HG02840 (cell line): ENCODE measurements around the gene DEFB123.
"Not testable (repeated sequence)": the region's sequence is repeated elsewhere in the genome, so short reads cannot be mapped to it uniquely, and the experiment has no call there.

Source experiments
- ATAC-seq: cut with Tn5 transposase; IDR thresholded peaks from one replicate; pipeline ENCODE4 v1.9.1; 2021; ENCODE audit warnings: mild to moderate bottlenecking, moderate library complexity, moderate number of reproducible peaks; ENCODE audit not compliant: unreplicated experiment, low FRiP score

DEFB123 gene, protein sequence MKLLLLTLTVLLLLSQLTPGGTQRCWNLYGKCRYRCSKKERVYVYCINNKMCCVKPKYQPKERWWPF

GRCh38 chr20:31440012-31440659, at the start of gene DEFB123:
DEFB123 (plus strand) TSS chr20:31440632; CDS start chr20:31440699, 67 bp downstream.
- no peak for ATAC-seq

- no peak for ATAC-seq
Measured at GRCh38 chr20:31392836-31393235, 47.6 kb upstream of the DEFB123 start.

DNA sequence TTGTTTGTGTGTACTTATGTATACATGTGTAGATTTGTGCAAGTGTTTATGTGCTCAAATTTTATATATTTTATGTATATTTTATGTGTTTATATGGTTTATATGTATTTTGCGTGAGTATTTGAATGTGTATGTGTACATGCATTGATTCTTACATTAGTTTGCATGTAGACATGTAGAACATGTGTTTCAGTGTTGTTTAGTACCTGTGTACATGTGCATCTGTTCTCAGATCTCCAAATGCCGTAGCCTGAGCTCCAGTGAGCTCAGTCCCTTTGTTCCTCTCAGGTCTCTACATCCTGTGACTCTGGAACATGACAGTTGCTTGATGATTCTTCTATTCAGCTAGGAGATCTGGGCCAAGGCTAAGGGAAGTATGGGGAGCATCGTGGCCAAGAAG, 45.5 kb upstream of the DEFB123 start:
- no peak for ATAC-seq

- ATAC-seq, result no peak
Measured at GRCh38 chr20:31403886-31404285, 36.5 kb upstream of the DEFB123 start.

DNA sequence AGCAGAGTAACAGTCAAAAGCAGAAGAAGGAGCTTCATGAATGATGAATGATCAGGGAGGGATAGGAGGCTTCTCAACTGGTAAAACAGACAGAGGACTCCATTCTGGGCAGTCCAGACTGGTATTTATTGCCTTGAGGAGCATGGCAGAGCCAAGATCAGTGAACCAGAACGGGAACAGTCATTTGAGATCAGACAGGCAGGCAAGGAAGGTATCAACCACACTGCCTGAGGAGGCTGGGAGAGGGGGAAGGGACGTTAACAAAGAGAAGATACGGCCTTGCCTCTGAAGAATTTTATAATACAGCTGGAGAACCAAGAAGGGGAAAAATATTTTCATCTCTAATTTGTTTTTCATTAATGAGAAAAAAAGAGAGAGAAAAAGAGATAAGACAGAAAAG, 34.3 kb upstream of the DEFB123 start, which contains the start of gene DEFB121:
Gene DEFB121 (minus strand): TSS at position 101 of the 400 bp plus-strand sequence. CDS start 63 bp downstream, at position 38.
- no peak for ATAC-seq

DNA sequence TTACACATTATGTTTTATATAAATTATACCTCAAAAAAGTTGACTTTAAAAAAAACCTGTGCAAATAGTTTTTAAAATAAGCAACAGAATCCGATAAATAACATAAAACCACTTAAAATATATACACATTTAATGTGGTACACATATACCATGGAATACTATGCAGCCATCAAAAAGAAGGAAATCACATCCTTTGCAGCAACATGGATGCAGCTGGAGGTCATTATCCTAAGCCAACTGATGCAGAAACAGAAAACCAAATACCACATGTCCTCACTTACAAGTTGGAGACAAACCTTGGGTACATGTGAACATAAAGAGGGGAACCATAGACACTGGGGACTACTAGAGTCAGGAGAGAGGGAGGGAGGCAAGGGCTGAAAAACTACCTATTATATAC, 30.4 kb upstream of the DEFB123 start:
- ATAC-seq, result no peak

- no peak for ATAC-seq
Measured at GRCh38 chr20:31414381-31414780, 26.1 kb upstream of the DEFB123 start.

GRCh38 chr20:31415653-31416052, 24.8 kb upstream of the DEFB123 start:
- no peak for ATAC-seq

DNA sequence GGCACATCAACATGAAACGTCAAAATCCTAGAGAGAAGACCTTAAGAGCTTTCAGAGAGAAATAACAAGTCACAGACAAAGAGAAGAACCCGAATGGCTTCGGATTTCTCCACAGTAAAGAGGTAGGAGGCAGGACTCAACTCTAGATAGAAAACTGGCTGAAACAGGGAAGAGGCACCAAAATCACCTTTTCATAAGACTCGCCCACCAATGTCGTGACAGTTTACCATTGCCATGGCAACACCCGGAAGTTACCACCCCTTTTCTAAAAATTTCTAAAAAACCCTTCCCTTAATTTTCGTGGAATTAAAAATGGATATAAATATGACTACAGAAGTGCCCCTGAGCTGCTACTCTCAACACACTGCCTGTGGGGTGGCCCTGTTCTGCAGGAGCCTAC, 22.1 kb upstream of the DEFB123 start:
- ATAC-seq, result no peak

GRCh38 chr20:31425797-31426196, 14.6 kb upstream of the DEFB123 start:
- no peak for ATAC-seq

DNA sequence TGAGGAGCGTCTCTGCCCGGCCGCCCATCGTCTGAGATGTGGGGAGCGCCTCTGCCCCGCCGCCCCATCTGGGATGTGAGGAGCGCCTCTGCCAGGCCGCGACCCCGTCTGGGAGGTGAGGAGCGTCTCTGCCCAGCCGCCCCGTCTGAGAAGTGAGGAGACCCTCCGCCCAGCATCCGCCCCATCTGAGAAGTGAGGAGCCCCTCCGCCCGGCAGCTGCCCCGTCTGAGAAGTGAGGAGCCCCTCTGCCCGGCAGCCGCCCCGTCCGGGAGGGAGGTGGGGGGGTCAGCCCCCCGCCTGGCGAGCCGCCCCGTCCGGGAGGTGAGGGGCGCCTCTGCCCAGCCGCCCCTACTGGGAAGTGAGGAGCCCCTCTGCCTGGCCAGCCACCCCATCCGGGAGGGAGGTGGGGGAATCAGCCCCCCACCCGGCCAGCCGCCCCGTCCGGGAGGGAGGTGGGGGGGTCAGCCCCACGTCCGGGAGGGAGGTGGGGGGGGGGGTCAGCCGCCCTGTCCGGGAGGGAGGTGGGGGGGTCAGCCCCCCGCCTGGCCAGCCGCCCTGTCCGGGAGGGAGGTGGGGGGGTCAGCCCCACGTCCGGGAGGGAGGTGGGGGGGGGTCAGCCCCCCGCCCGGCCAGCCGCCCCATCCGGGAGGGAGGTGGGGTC, 13.4 kb upstream of the DEFB123 start:
- ATAC-seq, result not testable (repeated sequence)

- not testable (repeated sequence) for ATAC-seq
Measured at GRCh38 chr20:31427576-31427975, 12.9 kb upstream of the DEFB123 start.

GRCh38 chr20:31430568-31431115, 9.8 kb upstream of the DEFB123 start:
- ATAC-seq, result no peak

DNA sequence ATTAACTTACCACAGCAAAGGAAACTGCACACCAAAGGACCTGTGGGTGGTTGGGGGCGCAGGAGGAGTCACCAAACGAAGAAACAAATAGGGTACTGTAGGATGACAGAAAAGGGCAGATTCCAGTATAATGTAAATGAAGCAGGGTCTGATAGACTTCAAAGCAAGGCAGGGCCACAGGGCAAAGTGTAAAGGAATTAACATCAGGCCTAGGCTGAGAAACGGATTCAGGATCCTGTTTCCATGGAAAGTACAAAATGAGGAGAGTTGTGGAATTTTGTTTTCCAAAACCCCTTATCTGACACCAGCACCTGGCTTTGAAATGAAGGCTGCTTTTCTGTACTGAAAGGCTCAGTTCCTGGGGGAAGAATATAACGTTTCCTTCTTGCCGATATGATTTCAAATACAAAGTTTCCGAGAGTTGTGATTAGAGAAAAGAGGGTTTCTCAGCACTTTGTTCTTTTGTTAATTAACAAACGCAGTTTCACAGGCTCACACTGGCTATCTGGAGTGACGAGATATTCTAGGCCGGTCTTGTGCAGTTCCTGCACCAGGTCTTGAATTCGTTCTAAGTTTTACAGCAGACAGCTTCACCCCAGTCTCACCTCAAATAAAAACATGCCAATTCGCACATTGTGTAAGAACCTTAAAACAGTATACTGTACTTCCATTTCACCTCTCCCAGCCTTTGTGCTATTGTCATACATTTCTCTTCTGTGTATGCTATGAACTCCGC, 5.8 kb downstream of the DEFB123 start:
- ATAC-seq, result no peak

- no peak for ATAC-seq
Measured at GRCh38 chr20:31449511-31450414, 9.3 kb downstream of the DEFB123 start.

GRCh38 chr20:31452575-31452974, 12.1 kb downstream of the DEFB123 start:
- ATAC-seq, result no peak

DNA sequence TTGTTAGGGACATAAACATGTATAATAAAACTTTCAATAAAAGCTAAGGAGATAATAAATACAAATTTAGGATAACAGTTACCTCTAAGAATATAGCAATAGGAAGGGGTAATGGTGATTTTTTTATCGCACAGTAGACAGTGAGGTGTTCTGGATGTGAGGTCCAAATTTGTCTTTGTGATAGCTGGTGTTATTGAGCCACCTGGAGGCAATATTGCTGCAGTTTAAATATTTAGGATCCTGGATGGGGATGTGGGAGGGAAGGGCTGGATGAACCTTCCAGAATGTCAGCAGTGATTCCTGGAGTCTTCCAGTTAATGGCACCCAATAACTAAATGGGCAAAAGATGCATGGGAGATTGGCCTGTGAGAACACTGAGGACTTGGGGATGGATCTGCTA, 13.9 kb downstream of the DEFB123 start:
- no peak for ATAC-seq

DNA sequence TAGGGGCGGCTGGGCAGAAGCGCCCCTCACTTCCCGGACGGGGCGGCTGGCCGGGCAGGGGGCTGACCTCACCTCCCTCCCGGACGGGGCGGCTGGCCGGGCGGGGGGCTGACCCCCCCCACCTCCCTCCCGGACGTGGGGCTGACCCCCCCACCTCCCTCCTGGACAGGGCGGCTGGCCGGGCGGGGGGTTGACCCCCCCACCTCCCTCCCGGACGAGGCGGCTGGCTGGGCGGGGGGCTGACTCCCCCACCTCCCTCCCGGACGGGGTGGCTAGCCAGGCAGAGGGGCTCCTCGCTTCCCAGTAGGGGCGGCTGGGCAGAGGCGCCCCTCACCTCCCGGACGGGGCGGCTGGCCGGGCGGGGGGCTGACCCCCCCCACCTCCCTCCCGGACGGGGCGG, 30.5 kb downstream of the DEFB123 start:
- ATAC-seq, result not testable (repeated sequence)

DNA sequence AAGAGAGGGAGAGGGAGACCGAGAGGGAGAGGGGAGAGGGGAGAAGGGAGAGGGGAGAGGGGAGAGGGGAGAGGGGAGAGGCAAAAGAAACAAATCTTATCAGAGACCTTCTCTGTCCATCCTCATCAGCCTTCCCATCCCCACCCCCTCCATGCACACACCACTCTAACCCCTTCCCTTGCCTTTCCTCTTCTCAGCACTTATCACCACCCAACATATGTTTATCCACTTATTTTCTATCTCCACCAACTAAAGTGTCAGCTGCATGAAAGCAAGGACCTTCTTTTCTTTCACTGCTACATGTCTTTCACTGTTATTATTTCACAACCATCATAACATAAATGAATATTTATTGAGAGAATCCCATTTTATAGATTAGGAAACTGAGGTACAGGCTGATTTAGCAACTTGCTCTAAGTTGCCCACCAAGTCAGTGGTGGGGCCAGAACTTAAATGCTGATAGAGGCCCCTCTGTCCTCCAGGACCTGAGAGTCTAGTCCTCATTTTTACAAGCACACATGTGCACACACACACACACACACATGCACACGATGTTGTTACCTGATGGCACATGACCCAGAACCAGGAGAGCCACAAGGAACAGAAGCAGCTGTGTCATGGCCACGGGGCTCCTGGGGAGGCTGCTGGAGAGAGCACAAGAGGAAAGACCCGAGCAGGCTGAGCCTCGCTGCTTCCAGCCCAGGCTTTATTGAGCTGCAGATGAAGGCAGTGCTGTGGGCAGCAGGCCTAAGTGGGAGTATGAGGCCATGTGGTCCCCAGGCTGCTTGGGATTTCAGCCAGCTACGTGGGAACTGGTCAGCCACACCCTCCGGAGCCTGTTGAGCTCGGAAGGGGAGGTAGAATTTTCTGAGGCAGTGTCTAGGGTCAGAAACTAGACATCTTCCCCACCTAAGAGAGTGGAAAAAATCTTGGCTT, 32.2 kb downstream of the DEFB123 start:
- ATAC-seq, result no peak
